K562 (cell line): ENCODE measurements around the gene NAA40. TPM values are rescaled to one million over a fixed set of nuclear protein-coding genes. Genes with fewer than 3 reads are reported as not detected.

Source experiments
- CTCF ChIP-seq, 3 experiments: IDR thresholded peaks in 2 of 3; conservative IDR thresholded peaks in 1 of 3; 2 replicates each; pipeline ENCODE4 v1.5.1; 2011 to 2012; ENCODE audit warnings: low read length in 3 of 3, mild to moderate bottlenecking in 3 of 3, control low read depth in 2 of 3, improper control_type of control experiment in 1 of 3, inconsistent platforms in 1 of 3, low read depth in 1 of 3, mixed read lengths in 1 of 3, moderate library complexity in 1 of 3; ENCODE audit not compliant: insufficient read depth in 2 of 3
- E2F5 ChIP-seq: sonication (generic); formaldehyde crosslinking; IDR thresholded peaks from 2 replicates; pipeline ENCODE4 v1.8.0; 2022; ENCODE audit warnings: mild to moderate bottlenecking, missing genetic modification reagents
- E4F1 ChIP-seq: fragments of 250-450 bp; sonication (Bioruptor Pico); IDR thresholded peaks from 2 replicates; pipeline ENCODE4 v1.5.0; 2021; ENCODE audit warnings: mild to moderate bottlenecking, borderline replicate concordance
- EP400 ChIP-seq: fragments of 450-650 bp; IDR thresholded peaks from 2 replicates; pipeline ENCODE4 v1.6.1; 2017; ENCODE audit warnings: antibody characterized with exemption, mild to moderate bottlenecking, moderate library complexity
- TRIM25 ChIP-seq: fragments of 450-650 bp; IDR thresholded peaks from 2 replicates; pipeline ENCODE4 v1.7.0; 2016; ENCODE audit warnings: borderline replicate concordance
- ZBTB33 ChIP-seq: sonication (generic); formaldehyde crosslinking; IDR thresholded peaks from 2 replicates; pipeline ENCODE4 v1.8.1; 2023; ENCODE audit warnings: mild to moderate bottlenecking, missing genetic modification reagents
- ZNF583 ChIP-seq: fragments of 250-450 bp; sonication (Bioruptor Pico); IDR thresholded peaks from 2 replicates; pipeline ENCODE4 v1.4.0; 2020
- polyA plus RNA-seq, 8 experiments: library from polyadenylated mRNA; depleted of rRNA in 4 of 8; stranded (reverse) in 5 of 8; unstranded in 3 of 8; fragments of >200 nt; fragmentation: Nextera tagmentation in 2 of 8; fragmentation: Illumina TruSeq in 1 of 8; extraction: Ambion mirVana in 2 of 8; extraction: Trizol in 1 of 8; gene quantifications; 2 replicates each; pipeline versions ENCODE4 v1.2.1 to v1.2.3, GENCODE V29; 2011 to 2014; ENCODE audit warnings: inconsistent platforms in 1 of 8, missing spikeins in 1 of 8
- total RNA-seq, 7 experiments: library from RNA; depleted of rRNA in 6 of 7; stranded (reverse); fragments of >200 nt in 6 of 7; fragmentation: Illumina TruSeq in 2 of 7; extraction: Trizol in 2 of 7; gene quantifications; 2 replicates each; pipeline versions ENCODE4 v1.2.1 to v1.2.3, GENCODE V29; 2011 to 2021; ENCODE audit warnings: low replicate concordance in 1 of 7

NAA40 gene
- total and polyA plus RNA-seq, 9 of the 15 experiments (the other 6 are each of a cell fraction or from before 2014, with no cell fraction given) = 6.2 to 39.0 (median 23.1) TPM

GRCh38 chr11:63986156-63986931 lies 47.5 kb downstream of the NAA40 start, which contains the start of gene OTUB1 (continued):
- TF ChIP-seq ZBTB33 (CRISPR knock-in tag) = peak; percentile 59; the same call in 1 of the 2 replicates
- no peak for TF ChIP-seq E4F1 (CRISPR knock-in tag)
- TF ChIP-seq CTCF (IDR thresholded peaks at IDR 0.05 in 2 of 3, conservative IDR thresholded peaks at IDR 0.05 in 1 of 3; ENCODE audit: insufficient read depth in 2 of 3, low read depth in 1 of 3, low read length in 3 of 3) = no peak
- TF ChIP-seq E2F5 (CRISPR knock-in tag) = no peak
- no peak for TF ChIP-seq ZNF583 (CRISPR knock-in tag)
- TF ChIP-seq TRIM25 = no peak
- TF ChIP-seq EP400 = peak; percentile 89
